ENCODE results near the gene STOML2.
"Not testable (repeated sequence)": the region's sequence is repeated elsewhere in the genome, so short reads cannot be mapped to it uniquely, and the experiment has no call there.

The STOML2 gene

GRCh38 chr9:35102769-35103659 is at the start of gene STOML2:
STOML2 (minus strand) TSS chr9:35103131; CDS start chr9:35103094, 37 bp downstream.
- DNase-seq (ENCODE audit: low read depth in 2 of 2): peak; percentile 97 to 98
- TF ChIP-seq CTCF (IDR thresholded peaks at IDR 0.05; ENCODE audit: low read depth, low read length): no peak
- H3K4me3 ChIP-seq (replicated peaks in 1 of 2; ENCODE audit: low read depth in 2 of 2, low read length in 2 of 2): peak within 1 kb of the TSS; percentile 74 to 77

GRCh38 chr9:35147941-35148563 is 45.1 kb upstream of the STOML2 start:
- not testable (repeated sequence) for DNase-seq (ENCODE audit: low read depth in 2 of 2); H3K4me3 ChIP-seq (replicated peaks in 1 of 2; ENCODE audit: low read depth in 2 of 2, low read length in 2 of 2)

GRCh38 chr9:35142037-35142436 is 39.1 kb upstream of the STOML2 start:
- TF ChIP-seq CTCF (IDR thresholded peaks at IDR 0.05; ENCODE audit: low read depth, low read length): no peak
- no peak for DNase-seq (ENCODE audit: low read depth in 2 of 2)
- H3K4me3 ChIP-seq (replicated peaks in 1 of 2; ENCODE audit: low read depth in 2 of 2, low read length in 2 of 2): no peak overlapping the region

- H3K4me3 ChIP-seq (replicated peaks in 1 of 2; ENCODE audit: low read depth in 2 of 2, low read length in 2 of 2): no peak overlapping the region
- no peak for TF ChIP-seq CTCF (IDR thresholded peaks at IDR 0.05; ENCODE audit: low read depth, low read length)
- no peak for DNase-seq (ENCODE audit: low read depth in 2 of 2)
Observed at GRCh38 chr9:35140093-35140492, 37.2 kb upstream of the STOML2 start.

- TF ChIP-seq CTCF (IDR thresholded peaks at IDR 0.05; ENCODE audit: low read depth, low read length): no peak
- H3K4me3 ChIP-seq (replicated peaks in 1 of 2; ENCODE audit: low read depth in 2 of 2, low read length in 2 of 2): no peak overlapping the region
- no peak for DNase-seq (ENCODE audit: low read depth in 2 of 2)
Observed at GRCh38 chr9:35136866-35137265, 33.9 kb upstream of the STOML2 start.

- DNase-seq (ENCODE audit: low read depth in 2 of 2): no peak
- H3K4me3 ChIP-seq (replicated peaks in 1 of 2; ENCODE audit: low read depth in 2 of 2, low read length in 2 of 2): no peak overlapping the region
- no peak for TF ChIP-seq CTCF (IDR thresholded peaks at IDR 0.05; ENCODE audit: low read depth, low read length)
Observed at GRCh38 chr9:35135988-35136387, 33.1 kb upstream of the STOML2 start.

- no peak overlapping the region for H3K4me3 ChIP-seq (replicated peaks in 1 of 2; ENCODE audit: low read depth in 2 of 2, low read length in 2 of 2)
- DNase-seq (ENCODE audit: low read depth in 2 of 2): no peak
- no peak for TF ChIP-seq CTCF (IDR thresholded peaks at IDR 0.05; ENCODE audit: low read depth, low read length)
Observed at GRCh38 chr9:35134920-35135319, 32.0 kb upstream of the STOML2 start.
